GM21528 (cell line): ENCODE measurements around the gene MEIOB.
"Not testable (repeated sequence)": the region's sequence is repeated elsewhere in the genome, so short reads cannot be mapped to it uniquely, and the experiment has no call there.

Source experiments
- ATAC-seq: cut with Tn5 transposase; IDR thresholded peaks from one replicate; pipeline ENCODE4 v1.9.1; 2021; ENCODE audit warnings: mild to moderate bottlenecking, moderate library complexity; ENCODE audit not compliant: unreplicated experiment, low FRiP score

Gene MEIOB

DNA sequence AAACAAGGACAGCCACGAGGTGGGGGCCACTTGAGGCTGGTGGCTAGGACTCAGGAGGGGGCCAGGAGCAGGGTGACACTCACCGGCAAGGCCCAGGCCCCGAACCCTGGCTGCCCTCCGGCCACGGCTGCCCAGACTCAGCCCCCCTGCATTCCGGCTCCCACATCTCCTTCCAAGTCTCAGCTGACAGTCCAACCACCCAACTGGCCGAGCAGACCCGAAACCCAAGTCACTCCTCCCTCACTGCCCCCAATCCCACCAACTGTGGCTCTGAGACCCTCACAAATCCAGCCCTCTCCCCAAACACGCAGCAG is 54.7 kb downstream of the MEIOB start:
- no peak for ATAC-seq

DNA sequence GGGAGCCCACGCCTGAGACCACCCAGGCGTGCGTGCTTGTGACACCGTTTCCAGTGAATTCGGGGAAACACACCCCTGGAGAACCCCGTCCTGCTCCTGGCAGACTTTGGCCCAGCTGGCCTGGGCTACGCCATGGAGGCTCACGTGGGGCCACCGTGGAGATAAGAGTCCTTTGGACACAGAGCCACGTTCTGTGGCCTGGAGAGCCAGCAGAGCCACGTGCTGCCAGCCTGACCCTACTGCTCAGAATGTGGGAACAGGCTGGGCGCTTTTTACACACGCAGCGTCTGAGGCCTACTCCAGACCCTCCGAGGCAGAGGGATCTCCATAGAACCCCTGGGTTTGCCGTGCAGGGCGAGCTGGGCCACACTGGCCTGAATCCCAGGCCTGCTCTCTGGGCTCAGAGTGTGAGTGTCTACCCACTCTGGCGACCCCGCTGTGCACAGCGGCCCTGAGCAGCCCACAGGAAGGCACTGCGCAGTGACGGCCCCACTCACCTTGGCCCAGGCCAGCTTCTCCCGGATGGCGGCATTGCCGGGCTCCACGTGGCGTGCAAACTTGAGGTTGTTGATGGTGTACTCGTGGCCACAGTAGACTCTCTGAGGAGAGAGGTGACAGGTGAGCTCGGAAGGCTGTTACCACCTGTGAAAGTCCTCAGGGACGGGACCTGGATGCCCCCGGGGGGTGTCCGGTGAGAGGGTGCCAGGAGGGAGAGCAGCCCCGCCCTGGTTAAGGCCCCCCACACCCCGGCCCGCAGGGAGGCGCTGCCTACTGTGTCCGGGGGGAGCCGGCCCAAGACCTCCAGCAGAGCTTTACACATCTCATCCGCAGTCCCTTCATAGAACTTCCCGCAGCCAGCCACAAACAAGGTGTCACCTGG is 55.3 kb downstream of the MEIOB start:
- no peak for ATAC-seq

DNA sequence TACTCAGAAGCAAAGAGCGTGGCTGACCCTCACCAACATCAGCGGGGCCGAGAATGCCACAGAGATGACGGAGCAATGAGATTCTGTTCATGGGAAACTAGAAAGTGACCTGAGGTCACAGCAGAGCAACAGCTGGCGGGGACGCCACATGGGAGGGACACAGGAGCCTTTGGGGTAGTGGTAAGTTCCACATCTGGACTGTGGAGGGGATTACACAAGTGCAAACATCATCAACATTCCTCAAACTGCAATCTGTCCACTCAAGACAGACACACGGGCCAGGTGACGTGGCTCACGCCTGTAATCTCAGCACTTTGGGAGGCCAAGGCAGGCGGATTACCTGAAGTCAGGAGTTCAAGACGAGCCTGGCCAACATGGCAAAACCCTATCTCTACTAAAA is 56.5 kb downstream of the MEIOB start:
- ATAC-seq = no peak

DNA sequence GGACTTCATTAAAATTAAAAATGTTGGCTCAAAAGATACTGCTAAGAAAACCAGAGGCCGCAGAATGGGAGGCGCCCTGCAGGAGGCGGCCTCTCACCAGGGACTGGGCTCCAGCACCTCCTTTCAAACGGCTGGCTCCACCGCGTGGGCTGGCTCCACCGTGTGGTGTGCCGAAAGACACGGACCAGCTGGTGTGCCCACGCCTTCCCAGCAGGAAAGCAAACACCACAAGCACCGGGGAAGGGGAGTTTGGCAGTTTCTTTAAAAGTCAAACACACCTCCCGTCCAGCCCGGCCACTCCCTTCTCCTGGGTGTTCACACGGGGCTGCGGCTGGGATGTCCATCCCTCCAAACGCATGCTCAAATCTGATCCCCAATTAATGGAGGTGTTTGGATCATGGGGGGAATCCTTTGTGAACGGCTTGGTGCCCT is 59.2 kb downstream of the MEIOB start:
- no peak for ATAC-seq

DNA sequence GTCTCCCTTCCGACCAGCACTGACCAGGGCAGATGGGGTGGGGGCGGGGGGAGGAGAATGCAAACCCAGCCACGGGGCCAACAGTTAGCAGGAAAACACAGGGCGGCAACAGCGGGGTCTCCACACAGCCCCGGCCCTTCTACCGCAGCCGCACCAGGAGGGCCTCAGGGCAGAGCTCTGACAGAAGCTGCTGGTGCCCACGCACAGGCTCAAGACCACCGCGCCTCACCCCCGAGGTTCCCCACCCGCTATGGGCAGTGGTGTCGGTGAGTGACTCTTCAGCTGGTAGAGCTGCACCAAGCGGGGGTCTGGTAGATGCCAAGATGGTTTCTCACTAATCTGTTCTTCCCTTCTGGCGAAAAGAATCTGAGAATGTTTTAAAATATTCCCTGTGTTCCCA is 61.4 kb downstream of the MEIOB start:
- ATAC-seq = no peak

DNA sequence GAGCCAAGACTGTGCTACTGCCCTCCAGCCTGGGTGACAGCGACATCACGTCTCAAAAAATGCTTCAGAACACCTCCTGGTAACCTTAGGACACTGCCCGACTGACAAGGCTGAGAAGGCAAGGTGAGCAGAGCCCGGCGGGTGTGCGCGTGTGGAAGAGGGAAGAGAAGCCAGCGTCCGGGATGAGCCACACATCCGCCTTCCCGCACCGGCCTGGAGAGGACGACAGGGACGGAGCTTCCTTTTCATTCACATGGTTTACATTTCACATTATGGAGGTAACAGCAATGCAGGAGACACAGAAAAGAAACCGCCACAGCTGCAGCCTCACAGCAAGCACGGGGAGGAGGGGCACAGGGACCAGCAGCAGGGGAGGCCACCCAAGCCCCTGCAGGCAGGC is 61.9 kb downstream of the MEIOB start:
- ATAC-seq = no peak

DNA sequence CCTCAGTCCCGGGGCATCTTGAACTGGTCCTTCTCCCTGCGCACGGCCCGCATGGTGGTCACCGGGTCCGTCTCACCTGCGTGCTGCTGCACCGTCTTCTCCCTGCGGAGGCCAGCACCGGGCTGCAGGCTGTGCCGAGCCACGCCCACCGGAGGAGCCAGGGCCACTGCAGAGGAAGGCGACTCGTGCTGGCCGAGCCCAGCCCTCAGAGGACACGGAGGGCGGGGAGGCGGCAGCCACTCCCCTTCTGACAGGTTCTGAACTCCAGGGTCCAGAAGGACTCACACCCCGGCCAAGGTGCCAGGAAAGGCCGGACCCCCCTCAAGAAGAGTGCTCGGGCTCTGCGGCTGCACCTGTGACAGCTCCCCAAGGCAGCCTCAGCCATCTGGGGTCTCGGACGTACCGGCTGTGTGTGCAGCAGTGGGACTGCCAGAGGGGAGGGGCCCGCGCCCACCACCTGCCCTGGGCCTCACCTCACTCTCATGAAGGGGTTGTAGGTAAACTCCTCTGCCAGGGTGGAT is 62.6 kb downstream of the MEIOB start:
- ATAC-seq = no peak

DNA sequence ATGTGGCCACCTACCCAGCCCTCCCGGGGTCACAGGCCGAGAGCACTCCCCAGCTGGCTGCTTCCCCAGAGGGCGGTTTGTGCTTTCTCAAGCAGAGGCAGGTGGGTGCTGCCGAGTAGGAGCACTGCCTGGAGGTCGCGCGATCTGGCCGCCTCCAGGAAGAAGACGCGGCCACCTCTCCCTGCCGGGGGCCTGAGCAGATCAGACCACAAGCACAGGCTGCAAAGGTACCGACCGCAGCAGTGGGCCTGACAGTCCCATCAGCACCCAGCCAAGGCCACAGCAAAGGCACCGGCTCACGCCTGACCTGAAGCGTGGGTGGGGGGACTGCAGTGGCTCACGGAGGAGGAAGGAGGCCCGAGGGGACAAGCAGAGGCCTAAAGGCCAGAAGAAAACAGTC is 63.3 kb downstream of the MEIOB start:
- no peak for ATAC-seq

DNA sequence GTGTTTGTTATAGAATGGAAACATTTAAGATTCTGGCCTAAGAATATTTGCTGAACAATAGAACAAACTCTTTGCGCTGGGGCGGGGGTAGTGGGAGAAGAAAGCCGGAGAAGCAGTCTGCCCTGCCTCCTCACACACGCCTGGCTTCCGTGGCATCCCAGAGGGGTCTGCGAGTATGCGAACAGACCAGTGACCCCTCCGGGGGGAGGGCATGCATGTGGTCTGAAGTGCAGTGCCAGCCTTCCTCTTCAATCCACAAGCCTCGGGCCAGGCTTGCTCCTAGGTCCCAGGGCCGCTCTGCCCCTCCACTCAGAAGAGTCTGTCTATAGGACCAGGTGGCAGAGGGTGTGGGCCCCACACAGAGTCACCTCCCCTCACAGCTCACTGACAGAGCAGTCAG is 64.3 kb downstream of the MEIOB start:
- no peak for ATAC-seq

DNA sequence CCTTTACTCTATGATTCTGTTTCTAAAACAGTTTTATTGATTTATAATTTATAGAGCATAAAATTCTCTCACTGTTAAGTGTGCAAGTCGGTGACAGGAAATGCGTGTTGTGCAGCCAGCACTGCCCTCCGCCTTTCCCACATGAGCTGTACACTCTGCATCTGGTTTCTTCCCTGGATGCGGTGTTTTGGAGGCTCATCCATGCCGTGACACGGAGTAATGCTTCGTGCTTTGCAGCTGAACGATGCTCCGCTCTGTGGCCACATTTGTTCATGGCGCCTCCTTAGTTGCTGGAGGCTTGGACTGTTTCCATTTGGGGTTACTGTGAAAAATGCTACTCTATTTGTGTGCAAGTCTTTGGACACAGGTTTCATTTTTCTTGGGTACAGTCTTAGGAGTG is 71.3 kb downstream of the MEIOB start:
- ATAC-seq = no peak

DNA sequence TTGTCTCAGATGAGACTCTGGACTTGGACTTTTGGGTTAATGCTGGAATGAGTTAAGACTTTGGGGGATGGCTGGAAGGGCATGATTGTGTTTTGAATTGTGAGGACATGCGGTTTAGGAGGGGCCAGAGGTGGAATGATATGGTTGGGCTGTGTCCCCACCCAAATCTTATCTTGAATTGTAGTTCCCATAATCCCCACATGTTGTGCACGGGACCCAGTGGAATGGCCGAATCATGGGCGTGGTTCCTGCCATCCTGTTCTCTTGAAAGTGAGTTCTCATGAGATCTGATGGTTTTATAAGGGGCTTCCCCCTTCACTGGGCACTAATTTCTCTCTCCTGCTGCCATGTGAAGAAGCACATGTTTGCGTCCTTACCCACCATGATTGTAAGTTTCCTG is 72.7 kb downstream of the MEIOB start:
- not testable (repeated sequence) for ATAC-seq

DNA sequence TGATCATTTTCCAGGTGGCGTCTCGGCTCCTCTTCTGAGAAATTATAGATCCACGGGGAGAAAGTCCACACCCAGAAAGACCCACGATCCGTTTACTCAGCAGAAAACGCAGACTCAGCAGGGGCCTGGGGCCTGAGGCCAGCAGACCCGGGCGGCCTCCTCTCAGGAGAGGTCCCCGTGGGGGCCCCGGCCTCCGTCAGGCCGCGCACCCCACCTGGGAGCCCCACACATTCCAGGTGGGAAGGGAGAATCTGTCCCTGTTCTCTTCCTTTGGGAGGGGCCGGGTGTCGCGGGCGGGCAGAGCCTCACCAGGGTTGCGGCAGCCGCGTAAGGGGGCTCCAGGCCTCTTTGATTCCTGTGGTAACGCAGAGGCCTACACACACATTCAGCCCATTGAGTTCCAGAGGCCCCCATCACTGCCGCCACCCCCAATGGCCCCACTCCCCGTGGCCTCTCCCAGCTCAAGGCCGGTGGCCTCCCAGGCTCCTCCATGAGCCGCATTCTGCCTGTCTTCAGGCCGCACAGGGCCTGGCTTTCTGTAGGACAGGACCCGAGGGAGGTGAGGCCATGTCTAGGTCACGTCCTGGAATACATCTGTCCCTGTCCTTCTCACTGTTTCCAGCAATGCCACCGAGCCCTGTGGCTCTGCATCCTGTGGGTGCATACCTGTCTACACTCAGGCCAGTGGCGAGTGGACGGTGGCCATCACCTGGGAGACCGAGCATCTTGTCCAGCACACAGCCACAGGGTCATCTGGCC is 76.9 kb downstream of the MEIOB start:
- ATAC-seq = no peak

DNA sequence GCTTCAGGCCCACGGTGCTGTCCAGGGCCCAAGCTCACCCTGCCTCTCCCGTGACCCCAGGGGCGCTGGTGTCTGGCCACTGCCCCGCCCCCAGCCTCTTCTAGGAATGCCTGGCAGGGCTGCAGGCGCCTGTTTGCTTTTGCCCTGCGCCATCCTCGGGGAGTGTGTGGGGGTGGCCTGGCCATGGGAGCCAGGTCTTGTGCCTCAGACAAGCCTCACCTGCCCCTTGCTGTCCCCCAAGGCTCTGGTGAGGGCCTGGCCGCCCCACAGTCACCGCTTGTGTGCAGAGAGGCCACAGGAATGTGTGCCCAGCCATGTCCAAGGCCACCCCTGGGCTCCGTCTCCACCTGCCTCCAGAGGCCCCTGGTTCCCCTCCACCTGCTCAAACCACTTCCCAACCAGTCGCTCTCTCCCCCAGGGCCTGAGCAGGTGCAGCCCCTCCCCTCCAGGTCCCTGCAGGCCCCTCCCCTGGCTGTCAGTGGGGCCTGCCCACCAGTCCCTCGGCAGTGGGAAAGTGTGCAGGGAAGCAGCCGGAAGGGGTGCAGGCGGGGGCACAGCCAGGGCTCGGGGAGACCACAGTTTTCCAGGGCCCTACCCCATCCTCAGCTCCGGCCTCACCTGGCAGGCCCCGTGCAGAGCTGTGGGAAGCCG is 77.6 kb downstream of the MEIOB start:
- ATAC-seq = no peak

DNA sequence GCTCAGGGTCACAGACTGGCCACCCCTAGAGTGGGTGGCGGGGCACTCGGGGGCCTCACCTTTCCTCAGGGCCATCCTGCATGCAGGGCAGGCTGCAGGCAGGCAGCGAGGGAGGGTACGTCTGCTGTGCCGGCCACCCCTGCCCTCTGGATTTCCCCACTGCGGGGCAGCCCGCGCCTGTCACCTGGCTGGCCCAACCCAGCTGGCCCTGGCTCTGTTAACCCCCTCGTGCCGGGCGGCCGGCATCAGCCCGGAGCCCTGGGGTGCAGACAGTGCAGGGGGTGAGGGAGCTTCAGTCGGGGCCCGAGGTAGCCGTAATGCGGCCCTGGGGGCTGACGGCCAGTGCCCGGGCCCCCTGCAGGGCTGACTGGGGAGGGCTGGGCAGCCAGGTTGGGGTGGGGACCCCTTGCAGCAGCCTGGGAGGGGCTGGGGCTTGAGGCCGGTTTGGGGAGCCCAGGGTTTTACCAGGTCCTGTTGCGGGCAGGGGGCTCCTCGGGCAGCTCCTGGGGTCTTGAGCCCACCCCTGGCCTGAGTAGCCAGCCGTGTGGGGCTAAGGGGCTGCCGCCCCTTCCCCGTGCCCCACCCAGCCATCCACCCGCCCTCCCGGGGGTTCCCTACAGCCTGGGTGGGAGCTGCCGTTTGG is 78.3 kb downstream of the MEIOB start, which contains the start of gene IGFALS:
IGFALS (minus strand) TSS at position 128 of the 643 bp plus-strand sequence; CDS start at position 75, 53 bp downstream.
- no peak for ATAC-seq

DNA sequence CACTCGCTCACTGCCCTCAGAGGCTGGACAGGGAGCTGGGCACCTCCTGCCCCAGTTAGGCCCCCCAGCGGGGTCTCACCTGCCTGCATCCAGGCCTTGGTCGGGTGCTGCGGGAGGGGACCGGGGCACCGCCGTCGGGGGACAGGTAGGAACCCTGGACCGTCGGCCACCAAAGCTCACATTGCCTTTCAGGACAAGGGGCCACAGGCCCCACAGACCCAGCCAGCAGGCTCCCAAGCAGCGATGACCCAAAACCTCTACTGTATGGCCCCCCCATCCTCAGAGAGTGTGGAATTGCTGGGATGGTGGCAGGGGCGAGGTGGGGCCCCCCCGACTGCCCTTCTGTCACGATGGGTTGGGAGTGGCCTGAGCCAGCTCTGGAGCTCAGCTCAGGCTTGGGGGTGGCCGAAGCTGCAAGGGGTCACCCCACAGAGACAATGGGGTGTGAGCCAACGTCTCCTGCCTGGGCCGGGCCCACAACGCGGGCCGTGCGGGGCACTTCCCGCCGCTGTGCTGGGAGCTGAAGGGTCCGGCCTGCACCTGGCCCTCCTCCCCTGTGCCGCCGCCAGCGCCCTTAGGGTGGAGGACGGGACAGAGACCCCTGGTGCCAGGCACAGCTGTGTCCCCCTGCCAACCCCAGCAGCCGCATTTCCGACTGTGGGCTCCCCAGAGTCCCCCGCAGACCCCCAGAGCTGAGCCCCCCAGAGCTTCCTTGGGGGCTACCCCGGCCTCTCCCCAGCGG is 79.0 kb downstream of the MEIOB start:
- no peak for ATAC-seq

DNA sequence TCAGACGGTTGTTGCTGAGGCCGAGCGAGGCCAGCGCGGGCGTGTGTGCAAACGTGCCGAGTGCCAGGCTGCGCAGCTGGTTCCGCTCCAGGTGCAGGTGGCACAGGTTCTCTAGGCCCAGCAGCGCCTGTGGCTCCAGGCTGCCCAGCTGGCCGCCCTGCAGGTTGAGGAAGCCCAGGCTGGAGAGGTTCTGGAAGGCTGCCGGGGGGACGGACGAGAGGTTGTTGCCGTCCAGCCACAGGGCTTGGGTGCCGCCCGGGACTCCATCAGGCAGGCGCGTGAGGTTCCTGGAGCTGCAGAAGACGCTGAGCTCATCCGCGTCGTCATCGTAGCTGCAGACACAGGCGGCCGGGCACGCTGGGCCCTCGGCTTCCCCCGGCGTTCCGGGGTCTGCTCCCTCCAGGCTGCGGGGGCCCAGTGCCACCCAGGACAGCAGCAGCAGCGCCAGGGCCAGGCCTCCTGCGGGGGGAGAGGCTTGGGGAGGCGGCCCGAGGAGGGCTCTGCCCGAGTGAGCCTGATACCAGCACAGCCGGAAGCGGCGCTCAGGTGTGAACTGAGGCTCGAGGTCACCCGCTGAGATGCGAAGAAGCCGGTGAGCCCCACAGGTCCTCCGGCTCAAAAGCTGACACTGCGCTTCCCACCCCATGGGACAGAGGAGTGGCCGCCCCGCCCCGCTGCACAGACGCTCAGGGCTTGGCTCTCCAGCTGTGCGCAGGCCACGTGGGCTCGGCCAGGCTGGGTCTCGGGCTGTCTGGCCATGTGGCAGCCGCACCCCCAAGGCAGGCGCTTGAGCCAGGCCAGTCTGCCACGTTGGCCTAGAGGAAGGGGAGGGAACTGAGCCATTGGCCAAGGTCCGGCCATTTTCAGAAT is 79.8 kb downstream of the MEIOB start:
- no peak for ATAC-seq

DNA sequence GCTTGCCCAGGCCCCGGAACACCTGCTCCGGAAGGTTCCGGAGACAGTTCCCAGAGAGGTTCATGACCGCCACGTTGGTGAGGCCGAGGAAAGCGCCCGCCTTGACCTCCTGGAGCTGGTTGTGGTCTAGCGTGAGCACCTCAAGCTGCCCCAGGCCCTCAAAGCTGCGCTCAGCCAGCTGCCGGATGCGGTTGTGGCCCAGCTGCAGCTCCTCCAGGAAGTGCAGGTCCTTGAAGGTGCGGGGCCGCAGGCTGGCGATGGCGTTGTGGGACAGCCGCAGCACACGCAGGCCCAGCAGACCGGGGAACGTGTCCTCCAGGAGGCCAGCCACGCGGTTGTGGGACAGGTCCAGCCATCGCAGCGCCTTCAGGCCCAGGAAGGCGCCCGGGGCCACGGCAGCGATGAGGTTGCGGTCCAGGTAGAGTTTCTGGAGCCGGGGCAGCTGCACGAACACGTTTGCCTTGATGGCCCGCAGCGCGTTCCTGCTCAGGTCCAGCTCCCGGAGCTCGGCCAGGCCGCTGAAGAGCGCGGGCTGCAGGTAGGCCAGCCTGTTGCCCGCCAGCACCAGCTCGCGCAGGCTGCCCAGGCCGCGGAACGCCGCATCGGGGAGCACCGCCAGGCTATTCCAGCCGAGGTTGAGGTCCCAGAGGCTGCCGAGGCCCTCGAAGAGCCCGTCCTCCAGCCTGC is 80.6 kb downstream of the MEIOB start:
- ATAC-seq = no peak

DNA sequence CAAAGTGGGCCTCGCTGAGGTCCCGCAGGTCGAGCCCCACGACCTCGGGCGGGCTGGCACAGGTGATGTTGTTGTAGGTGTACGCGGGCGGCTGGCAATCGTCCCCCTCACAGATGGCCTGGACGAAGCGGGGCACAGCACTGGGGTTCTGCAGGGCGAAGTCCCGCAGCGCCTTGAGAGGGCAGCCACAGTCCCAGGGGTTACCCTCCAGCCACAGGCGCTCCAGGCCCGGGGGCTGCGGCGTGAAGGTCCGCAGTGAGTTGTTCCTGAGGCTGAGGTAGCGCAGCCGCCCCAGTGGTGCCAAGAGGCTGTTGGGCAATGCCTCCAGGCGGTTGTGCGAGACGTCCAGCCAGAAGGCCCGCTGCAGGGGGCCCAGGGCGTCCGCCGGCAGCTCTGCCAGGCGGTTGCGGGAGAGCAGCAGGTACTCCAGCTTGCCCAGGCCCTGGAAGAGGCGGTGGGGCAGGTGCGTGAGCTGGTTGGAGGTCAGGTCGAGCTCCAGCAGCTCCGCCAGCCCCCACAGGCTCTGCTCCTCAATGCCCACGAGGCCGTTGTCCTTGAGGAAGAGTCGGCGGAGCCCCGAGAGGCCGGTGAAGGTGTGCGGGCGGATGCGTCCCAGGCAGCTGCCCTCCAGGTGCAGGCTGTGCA is 81.2 kb downstream of the MEIOB start:
- ATAC-seq = no peak
